ENCODE data around the gene MYRF. TPM values are rescaled to one million over a fixed set of nuclear protein-coding genes. Genes with fewer than 3 reads are reported as not detected.
A peak's percentile ranks its signal among the peaks of the same experiment; 100 is the strongest.

Gene MYRF
- polyA plus RNA-seq, 1 donor from 2014 or later, result not detected

DNA sequence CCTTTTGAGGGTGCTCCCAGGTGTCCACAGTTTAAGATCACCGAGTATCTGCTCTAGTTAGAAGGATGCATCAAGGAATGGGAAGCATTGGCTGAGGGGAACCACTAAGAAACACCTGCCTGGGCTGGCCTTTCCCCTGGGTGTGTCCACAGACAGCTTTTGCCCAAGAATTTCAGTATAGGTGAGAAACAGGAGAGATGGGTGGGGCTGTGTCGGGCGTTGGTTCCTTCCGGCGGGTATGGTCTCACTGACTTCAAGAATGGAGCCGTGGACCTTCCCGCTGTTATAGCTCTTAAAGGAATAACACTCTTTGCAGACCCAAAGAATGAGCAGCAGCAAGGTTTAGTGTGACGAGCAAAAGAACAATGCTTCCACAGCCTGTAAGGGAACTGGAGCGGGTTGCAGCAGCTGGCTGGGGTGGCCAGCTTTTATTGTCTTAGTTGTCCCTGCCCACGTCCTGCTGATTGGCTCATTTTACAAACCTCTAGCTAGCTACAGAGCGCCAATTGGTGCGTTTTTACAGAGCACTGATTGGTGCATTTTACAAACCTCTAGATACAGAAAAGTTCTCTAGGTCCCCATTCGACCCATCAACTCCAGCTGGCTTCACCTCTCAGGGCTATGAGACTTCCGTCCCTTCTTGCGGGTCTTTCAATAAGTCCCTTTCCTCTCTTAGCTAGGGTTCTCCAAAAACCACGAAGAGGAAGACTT is 62.0 kb downstream of the MYRF start:
- Mint-ChIP-seq H3K9me3 (peaks cover 0 to 2% (median 0%) of the 10 kb centered on the region in 3 donors), H3K4me1 (peaks cover 0 to 8% (median 5%) of the 10 kb centered on the region in 3 donors), H3K27ac (no peak overlapping the region), H3K36me3 (peaks cover 5% of the 10 kb centered on the region), H3K4me3 (peak overlapping the region; percentile 44 to 95 (median 87)), H3K27me3 (peaks cover 3% of the 10 kb centered on the region)

- peaks cover 0 to 2% (median 0%) of the 10 kb centered on the region in 3 donors for H3K9me3 Mint-ChIP-seq
- peaks cover 0 to 8% (median 5%) of the 10 kb centered on the region in 3 donors for H3K4me1 Mint-ChIP-seq
- no peak overlapping the region for H3K27ac Mint-ChIP-seq
- H3K27me3 Mint-ChIP-seq, result peaks cover 3% of the 10 kb centered on the region
- H3K36me3 Mint-ChIP-seq, result peaks cover 5% of the 10 kb centered on the region
- peak overlapping the region; percentile 44 to 95 (median 87) for H3K4me3 Mint-ChIP-seq
Observed at GRCh38 chr11:61814958-61815789, 62.7 kb downstream of the MYRF start.

DNA sequence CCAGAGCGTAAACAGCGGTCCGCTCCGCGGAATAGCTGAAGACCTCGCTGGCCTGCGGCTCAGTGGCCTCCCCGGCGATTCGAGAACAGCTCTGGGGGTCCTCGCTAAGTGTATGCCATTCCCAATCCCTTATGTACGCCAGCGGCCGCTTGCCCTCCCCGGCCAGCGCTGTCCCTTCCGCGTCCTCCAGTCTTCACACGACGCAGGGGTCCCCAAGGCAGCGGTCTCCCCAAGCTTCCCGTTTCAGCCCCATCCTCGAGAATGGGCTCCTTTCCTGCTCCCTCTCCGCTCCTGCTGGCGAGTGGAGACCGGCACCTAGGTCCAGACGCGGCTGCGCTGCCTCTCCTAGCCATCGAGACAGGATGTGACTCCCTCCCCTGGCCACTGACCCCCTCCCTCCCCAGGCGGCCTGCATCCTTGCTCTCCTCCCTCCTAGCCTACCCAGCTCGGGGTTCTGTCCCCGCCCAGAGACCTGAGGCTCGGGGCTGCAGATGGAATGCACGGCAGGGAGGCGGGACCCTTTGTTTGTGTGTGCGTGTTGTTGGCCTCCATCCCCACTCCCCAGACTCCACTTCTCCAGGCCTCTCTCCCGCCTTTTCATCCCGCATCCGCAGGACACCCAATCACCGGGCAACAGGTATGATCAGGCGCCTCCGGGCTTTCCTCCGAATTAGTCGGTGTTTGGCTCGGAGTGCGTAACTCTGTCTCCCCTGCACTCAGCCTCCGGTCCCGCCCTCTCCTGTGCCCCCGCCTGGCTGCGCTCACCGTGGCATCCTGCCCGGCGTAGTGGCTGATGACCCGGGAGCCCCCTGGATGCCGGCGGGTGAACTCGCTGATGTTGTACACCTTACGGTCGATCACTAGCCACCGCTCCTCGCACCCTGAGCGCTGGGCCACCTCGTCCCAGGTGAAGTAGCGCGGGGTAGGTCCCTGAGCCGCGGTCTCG is 63.6 kb downstream of the MYRF start:
- peaks cover 0 to 2% (median 0%) of the 10 kb centered on the region in 3 donors for H3K9me3 Mint-ChIP-seq
- H3K27ac Mint-ChIP-seq, result peak overlapping the region in 1 of 3 donors; percentile 84
- H3K4me3 Mint-ChIP-seq, result peak overlapping the region; percentile 44 to 95 (median 87)
- peaks cover 5% of the 10 kb centered on the region for H3K36me3 Mint-ChIP-seq
- peaks cover 3% of the 10 kb centered on the region for H3K27me3 Mint-ChIP-seq
- peaks cover 0 to 8% (median 5%) of the 10 kb centered on the region in 3 donors for H3K4me1 Mint-ChIP-seq

DNA sequence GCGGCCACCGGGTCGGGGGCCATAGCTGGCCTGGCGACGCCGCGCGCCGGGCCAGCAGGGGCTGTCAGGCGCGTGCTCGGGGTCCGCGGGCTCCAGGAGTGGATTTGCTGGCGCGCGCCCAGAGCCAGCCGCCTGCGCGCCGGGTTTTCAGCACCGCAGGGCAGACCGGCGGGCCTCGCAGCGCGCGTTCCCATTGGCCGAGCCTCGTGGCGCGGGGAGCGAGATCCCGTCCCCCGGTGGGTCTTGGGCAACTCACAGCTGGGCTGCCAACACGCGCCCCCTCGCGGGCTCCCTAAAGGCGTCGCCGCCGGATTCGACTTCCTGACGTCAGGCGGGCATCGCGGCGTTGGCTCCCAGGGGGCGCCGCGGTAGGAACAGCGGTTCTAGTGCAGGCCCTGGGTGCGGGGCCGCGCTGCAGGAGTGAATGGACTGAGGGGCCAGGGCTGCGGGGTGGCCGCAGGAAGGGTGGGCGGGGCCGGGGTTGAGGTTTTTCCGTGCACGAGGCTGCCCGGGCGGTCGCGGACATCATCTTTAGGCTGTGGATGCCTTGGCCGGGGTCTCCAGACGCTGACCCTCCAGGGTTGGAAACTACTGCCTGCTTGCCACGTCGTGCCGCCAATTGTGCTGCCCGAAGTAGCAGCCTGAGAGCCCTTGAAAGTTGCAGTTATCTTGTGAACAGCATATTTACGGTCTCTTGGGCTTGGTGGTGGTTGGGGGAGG is 64.5 kb downstream of the MYRF start, which contains the start of gene FADS1:
Gene FADS1 (minus strand): TSS at position 268 of the 720 bp plus-strand sequence. CDS start 74 bp downstream, at position 194.
- peak within 1 kb of the TSS in 1 of 3 donors; percentile 84 for H3K27ac Mint-ChIP-seq
- H3K36me3 Mint-ChIP-seq, result peaks cover 5% of the 10 kb centered on the region
- peak within 1 kb of the TSS; percentile 44 to 95 (median 87) for H3K4me3 Mint-ChIP-seq
- H3K4me1 Mint-ChIP-seq, result peaks cover 0 to 8% (median 5%) of the 10 kb centered on the region in 3 donors
- peaks cover 3% of the 10 kb centered on the region for H3K27me3 Mint-ChIP-seq
- peaks cover 0 to 2% (median 0%) of the 10 kb centered on the region in 3 donors for H3K9me3 Mint-ChIP-seq

GRCh38 chr11:61817471-61818202 is 65.2 kb downstream of the MYRF start:
- Mint-ChIP-seq H3K9me3 (peaks cover 0 to 2% (median 0%) of the 10 kb centered on the region in 3 donors), H3K36me3 (peaks cover 5% of the 10 kb centered on the region), H3K4me3 (peak overlapping the region; percentile 11 to 77 (median 52)), H3K27me3 (peaks cover 3% of the 10 kb centered on the region), H3K27ac (no peak overlapping the region), H3K4me1 (peaks cover 0 to 8% (median 5%) of the 10 kb centered on the region in 3 donors)

DNA sequence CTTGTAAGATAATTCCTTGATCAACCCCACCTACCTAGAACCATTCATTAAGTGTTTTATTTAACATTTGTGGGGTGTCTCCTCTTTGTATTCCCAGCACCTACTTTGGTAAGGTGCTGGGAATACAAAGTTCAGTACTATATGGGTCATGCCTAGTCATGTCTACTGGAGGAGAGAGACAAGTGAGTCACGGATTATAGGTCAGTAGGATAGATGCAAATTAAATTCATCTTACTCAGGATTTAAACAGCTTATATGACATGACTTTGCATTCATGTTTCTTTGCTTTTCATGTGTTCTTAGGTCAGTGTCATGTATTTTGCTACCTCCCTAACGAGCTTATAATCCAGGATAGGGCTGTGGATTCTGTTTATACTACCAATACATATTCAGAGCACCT is 67.7 kb downstream of the MYRF start:
- no peak overlapping the region for H3K27ac Mint-ChIP-seq
- H3K36me3 Mint-ChIP-seq, result no peaks in the 10 kb centered on the region
- H3K9me3 Mint-ChIP-seq, result no peaks in the 10 kb centered on the region
- peaks cover 0 to 4% (median 2%) of the 10 kb centered on the region in 3 donors for H3K4me1 Mint-ChIP-seq
- H3K27me3 Mint-ChIP-seq, result peaks cover 3% of the 10 kb centered on the region
- H3K4me3 Mint-ChIP-seq, result no peak overlapping the region

DNA sequence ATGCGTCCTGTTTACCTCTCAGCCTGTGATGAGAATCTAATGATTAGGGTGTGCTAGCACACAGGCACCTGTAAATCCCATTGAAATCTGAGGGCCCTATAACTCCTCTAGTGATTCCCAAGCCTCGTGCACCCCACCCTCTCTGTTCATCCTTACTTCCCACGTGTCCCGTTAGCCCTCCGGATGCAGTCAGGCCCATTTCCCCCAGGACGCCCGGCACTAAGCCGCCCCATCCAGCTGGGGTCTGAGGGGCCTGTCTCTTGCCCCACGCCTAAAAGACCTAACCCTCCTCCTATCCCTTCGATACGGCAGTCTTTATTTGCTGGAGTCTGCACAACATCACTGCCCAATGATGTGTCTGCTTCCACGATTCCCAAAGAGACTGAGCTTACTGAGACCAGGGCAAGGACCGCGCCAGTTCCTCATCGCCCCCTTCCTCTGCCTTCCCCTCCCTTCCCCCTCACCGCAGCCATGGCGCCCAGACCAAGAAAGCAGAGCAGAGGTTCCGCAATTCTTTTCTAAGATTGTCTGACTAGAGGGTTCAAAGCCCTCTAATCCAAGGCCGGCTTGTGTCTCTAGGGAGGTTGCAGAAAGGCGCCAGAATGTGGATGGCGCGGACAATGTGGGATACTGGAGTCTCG is 74.6 kb downstream of the MYRF start:
- Mint-ChIP-seq H3K27me3 (peaks cover 5% of the 10 kb centered on the region), H3K36me3 (peaks cover 2% of the 10 kb centered on the region), H3K9me3 (no peaks in the 10 kb centered on the region), H3K4me1 (peaks cover 6% of the 10 kb centered on the region in 3 donors), H3K4me3 (peak overlapping the region; percentile 32 to 90 (median 72)), H3K27ac (no peak overlapping the region)

DNA sequence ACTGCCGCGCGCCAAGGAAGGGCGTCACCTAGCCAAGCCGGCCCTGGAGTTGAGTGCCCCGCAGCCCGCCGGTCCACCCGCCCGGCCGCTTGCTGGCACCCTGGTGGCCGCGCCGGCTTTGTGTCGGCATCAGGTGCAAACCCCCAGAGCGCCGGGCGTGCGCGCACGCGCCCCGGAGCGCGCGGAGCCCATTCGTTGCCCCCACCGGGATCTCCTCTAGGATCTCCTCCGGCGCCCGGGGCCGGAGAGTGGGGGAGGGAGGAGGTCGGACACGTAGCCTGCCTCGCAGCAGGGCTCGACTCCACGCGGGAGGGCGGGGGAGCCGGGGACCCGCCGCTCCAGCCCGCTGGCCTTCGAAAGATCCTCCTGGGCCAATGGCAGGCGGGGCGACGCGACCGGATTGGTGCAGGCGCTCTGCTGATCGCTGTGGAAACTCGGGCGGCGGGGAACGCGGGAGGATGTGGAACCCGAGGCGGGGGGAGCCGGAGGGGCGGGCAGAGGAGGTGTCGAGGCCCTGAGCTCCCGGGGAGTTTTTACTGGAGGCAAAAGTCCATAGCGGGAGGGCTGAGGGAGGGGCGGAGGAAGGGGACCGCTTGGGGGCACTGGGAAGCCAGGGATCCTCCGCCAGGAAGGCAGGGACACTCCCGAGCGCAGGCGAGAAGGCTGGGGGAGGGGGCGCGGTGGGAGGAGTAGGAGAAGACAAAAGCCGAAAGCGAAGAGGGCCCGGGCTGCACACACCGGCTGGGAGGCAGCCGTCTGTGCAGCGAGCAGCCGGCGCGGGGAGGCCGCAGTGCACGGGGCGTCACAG is 75.3 kb downstream of the MYRF start, which contains the start of gene FADS2:
Gene FADS2 (plus strand): TSS at position 730 of the 808 bp plus-strand sequence. CDS start 91 bp downstream, outside the sequence.
- H3K27ac Mint-ChIP-seq, result no peak within 1 kb of the TSS
- no peaks in the 10 kb centered on the region for H3K9me3 Mint-ChIP-seq
- H3K27me3 Mint-ChIP-seq, result peaks cover 5% of the 10 kb centered on the region
- H3K4me1 Mint-ChIP-seq, result peaks cover 6% of the 10 kb centered on the region in 3 donors
- H3K4me3 Mint-ChIP-seq, result peak within 1 kb of the TSS; percentile 32 to 90 (median 83)
- H3K36me3 Mint-ChIP-seq, result peaks cover 2% of the 10 kb centered on the region

- Mint-ChIP-seq H3K27ac (no peak overlapping the region), H3K9me3 (no peaks in the 10 kb centered on the region), H3K27me3 (peaks cover 5% of the 10 kb centered on the region), H3K4me3 (peak overlapping the region; percentile 32 to 90 (median 83)), H3K36me3 (peaks cover 2% of the 10 kb centered on the region), H3K4me1 (peaks cover 6 to 7% (median 6%) of the 10 kb centered on the region in 3 donors)
Observed at GRCh38 chr11:61828379-61828628, 75.9 kb downstream of the MYRF start.

- Mint-ChIP-seq H3K4me3 (peak overlapping the region; percentile 32 to 90 (median 83)), H3K27me3 (peaks cover 7% of the 10 kb centered on the region), H3K4me1 (peaks cover 8 to 13% (median 8%) of the 10 kb centered on the region in 3 donors), H3K27ac (no peak overlapping the region), H3K36me3 (peaks cover 2% of the 10 kb centered on the region), H3K9me3 (no peaks in the 10 kb centered on the region)
Observed at GRCh38 chr11:61828629-61829407, 76.4 kb downstream of the MYRF start.

DNA sequence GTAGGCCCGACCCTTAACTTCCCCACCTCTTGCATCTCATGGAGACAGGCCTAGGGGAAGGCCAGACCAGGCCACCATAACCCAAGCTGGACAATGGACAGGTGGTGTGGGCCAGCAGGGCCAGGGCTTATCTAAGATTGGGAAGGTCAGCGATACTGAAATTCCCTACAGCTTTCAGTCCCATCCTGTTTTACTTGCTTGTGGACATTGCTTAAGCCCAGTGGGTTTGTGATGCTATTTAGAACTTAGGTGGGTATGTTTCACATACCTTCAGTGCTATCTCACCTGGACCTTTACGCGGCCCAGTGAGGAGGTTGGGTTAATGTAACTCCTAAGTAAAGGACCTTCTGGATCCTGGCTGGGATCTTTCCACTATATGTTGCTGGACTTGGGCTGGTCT is 77.4 kb downstream of the MYRF start:
- Mint-ChIP-seq H3K27me3 (peaks cover 7% of the 10 kb centered on the region), H3K4me1 (peaks cover 14 to 19% (median 16%) of the 10 kb centered on the region in 3 donors)

More for the DNA sequence above, 77.4 kb downstream of the MYRF start:
- Mint-ChIP-seq H3K9me3 (no peaks in the 10 kb centered on the region), H3K36me3 (peaks cover 2% of the 10 kb centered on the region), H3K4me3 (peak overlapping the region in 2 of 4 donors; percentile 41 to 88), H3K27ac (no peak overlapping the region)

Data from IgD-negative memory B cell (primary cell).